OCI-LY3 (cell line): ENCODE measurements around the gene CSTA.

Experiments
- EZH2phosphoT487 ChIP-seq: fragments of 200-600 bp; shearing (Covaris generic); IDR thresholded peaks from 2 replicates; pipeline ENCODE4 v1.6.1; 2018; ENCODE audit warnings: antibody characterized with exemption, mixed run types, low read depth
- TF ChIP-seq, protein P1 (sequence below): fragments of 200-600, 300-600 bp; sonication (generic); IDR thresholded peaks from 2 replicates; pipeline ENCODE4 v1.5.1; 2014; ENCODE audit warnings: antibody characterized with exemption, low read length, low read depth

GRCh38 chr3:122315619-122316018 is 9.4 kb upstream of the CSTA start:
- TF ChIP-seq, protein P1, sequence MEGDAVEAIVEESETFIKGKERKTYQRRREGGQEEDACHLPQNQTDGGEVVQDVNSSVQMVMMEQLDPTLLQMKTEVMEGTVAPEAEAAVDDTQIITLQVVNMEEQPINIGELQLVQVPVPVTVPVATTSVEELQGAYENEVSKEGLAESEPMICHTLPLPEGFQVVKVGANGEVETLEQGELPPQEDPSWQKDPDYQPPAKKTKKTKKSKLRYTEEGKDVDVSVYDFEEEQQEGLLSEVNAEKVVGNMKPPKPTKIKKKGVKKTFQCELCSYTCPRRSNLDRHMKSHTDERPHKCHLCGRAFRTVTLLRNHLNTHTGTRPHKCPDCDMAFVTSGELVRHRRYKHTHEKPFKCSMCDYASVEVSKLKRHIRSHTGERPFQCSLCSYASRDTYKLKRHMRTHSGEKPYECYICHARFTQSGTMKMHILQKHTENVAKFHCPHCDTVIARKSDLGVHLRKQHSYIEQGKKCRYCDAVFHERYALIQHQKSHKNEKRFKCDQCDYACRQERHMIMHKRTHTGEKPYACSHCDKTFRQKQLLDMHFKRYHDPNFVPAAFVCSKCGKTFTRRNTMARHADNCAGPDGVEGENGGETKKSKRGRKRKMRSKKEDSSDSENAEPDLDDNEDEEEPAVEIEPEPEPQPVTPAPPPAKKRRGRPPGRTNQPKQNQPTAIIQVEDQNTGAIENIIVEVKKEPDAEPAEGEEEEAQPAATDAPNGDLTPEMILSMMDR, result no peak
- TF ChIP-seq EZH2phosphoT487, result no peak
